ENCODE data around the gene HAO1.
"Not testable (repeated sequence)": the region's sequence is repeated elsewhere in the genome, so short reads cannot be mapped to it uniquely, and the experiment has no call there.

HAO1 gene

DNA sequence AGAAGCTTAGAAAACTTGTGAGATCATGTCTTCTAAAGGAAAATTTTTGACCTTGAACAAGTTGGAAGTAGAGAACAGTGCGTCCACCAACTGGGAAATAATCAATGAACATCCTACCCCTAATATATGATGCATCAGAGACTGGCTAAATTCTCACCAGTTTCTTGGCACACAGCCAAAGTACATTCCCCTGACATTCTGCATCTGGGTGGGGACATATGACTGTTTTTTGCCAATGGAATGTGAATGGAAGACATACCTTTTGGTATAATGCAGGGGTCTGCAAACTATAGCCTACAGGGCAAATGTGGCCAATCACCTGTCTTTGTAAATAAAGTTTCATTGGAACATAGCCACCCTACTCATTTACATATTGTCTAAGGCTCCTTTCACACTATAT lies 84.7 kb downstream of the HAO1 start:
- no peak for DNase-seq (ENCODE audit: low read depth in 2 of 2)

GRCh38 chr20:7853493-7853892 lies 86.8 kb downstream of the HAO1 start:
- no peak for DNase-seq (ENCODE audit: low read depth in 2 of 2)

GRCh38 chr20:7850775-7851490 lies 89.3 kb downstream of the HAO1 start:
- no peak for DNase-seq (ENCODE audit: low read depth in 2 of 2)

DNA sequence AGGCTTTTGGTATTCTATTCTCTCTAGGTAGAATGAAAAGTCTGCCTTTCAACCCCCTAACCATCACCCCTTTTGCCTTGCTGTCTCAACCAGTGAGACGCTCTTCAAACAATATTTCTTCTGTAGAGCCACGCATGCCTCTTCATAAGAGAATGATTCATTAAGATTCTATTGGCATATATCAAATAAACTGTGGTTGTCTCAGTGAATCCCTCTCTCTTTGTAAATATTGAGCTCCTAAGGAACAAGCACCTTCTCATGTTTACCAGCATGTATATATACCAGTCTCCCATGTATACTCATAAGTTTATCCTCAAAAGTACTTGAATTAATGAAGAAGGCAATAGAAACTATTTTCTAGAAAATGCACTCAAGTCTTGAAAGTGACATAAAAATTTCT lies 90.6 kb downstream of the HAO1 start:
- DNase-seq (ENCODE audit: low read depth in 2 of 2): no peak

DNA sequence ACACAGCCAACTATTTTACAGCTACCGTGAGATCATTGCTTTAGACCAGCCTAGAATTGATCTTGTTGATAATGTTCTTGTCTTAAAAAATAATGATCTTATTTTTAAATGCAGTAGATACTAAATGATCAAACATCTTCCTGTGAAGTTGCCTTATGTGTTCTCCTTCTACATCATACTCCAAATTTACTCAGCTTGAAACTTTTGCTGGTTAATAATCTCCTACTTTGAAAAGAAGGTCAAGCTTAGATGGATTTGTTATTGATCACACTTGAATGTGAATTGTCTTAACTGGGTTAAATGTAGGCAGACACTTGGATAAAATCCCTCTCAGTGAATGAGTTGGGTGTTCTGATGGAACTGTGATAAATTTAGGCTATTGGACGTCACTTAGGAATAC lies 91.9 kb downstream of the HAO1 start:
- no peak for DNase-seq (ENCODE audit: low read depth in 2 of 2)

DNA sequence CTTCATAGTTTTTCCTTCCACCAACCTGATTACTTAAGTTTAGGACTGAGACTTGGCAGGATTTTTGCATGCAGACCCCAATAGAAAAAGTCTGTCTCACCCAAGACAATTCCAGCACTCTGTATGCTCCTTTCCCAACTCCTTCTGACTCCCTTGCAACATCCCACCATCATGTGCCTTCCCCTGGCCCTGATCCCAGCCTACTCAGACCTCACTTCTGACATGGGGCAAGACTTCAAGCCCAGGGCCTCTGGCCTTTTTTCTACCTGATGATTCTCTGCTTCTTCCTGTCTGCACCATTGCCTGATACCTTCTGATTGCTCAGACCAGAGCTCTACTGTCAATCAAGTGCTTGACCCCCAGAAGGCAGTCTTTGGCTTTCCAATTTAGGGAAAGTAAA lies 96.6 kb downstream of the HAO1 start:
- no peak for DNase-seq (ENCODE audit: low read depth in 2 of 2)

DNA sequence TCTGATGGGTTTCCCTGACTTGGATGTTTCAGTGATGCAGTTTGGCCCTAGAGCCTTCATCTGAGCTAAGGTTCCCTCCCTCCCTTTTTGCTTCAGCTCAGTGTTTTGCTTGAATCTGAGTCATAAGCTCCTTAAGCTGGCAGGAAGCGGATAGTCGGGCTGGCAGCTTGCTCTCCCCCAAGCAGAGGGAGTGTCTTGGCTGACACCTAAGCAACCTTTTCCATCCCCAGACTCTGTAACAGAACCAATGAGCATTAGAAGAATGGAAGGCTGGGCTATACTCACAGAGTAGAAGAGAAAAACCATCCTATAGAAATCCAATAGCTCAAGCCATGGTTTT lies 98.3 kb downstream of the HAO1 start:
- DNase-seq (ENCODE audit: low read depth in 2 of 2): no peak

GRCh38 chr20:7841291-7841970 lies 98.8 kb downstream of the HAO1 start:
- DNase-seq (ENCODE audit: low read depth in 2 of 2): no peak

DNA sequence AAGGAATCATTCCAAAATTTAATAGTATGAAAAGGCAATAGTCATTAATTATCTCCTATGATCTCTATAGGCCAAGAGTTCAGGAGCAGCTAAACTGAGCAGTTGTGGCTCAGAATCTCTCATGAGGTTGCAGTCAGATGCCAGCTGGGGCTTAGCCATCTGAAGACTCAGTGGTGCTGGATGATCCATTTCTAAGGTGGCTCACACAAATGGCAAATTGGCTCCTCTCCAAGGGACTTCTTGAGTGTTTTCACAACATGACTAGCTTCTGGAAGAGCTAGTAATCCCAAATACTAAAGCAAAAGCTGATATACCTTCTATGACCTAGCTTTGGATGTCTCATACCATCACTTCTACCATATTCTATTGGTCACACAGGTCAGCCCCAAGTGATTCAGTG lies 104.2 kb downstream of the HAO1 start:
- DNase-seq (ENCODE audit: low read depth in 2 of 2): no peak

GRCh38 chr20:7834441-7834840 lies 105.8 kb downstream of the HAO1 start:
- DNase-seq (ENCODE audit: low read depth in 2 of 2): not testable (repeated sequence)
